Fibroblast of lung (primary cell): ENCODE results near the gene FCAR. TPM values are rescaled to one million over a fixed set of nuclear protein-coding genes. Genes with fewer than 3 reads are reported as not detected.
"Not testable (repeated sequence)": the region's sequence is repeated elsewhere in the genome, so short reads cannot be mapped to it uniquely, and the experiment has no call there.

Experiments used
- DNase-seq, 2 donors: peaks; one replicate each; pipeline versions ENCODE4 v3.0.0 to v3.0.0-alpha.2; 2010; ENCODE audit warnings: low read depth in 2 of 2
- H2AFZ ChIP-seq: 2 replicates; pipeline ENCODE4 v1.5.1; 2012; ENCODE audit warnings: low read length, control low read depth, inconsistent platforms
- H3K27ac ChIP-seq: 2 replicates; pipeline ENCODE4 v1.5.1; 2011; ENCODE audit warnings: low read length, control low read depth; ENCODE audit not compliant: insufficient read depth
- H3K27me3 ChIP-seq: 2 replicates; pipeline ENCODE4 v1.5.1; 2011; ENCODE audit warnings: mild to moderate bottlenecking, low read length; ENCODE audit not compliant: control insufficient read depth, insufficient read depth
- H3K36me3 ChIP-seq: 2 replicates; pipeline ENCODE4 v1.5.1; 2011; ENCODE audit warnings: low read length; ENCODE audit not compliant: control insufficient read depth, insufficient read depth
- H3K4me1 ChIP-seq: 2 replicates; pipeline ENCODE4 v1.5.1; 2011; ENCODE audit warnings: low read length; ENCODE audit not compliant: control insufficient read depth, insufficient read depth; ENCODE audit errors: extremely low read depth
- H3K4me2 ChIP-seq: 2 replicates; pipeline ENCODE4 v1.5.1; 2011; ENCODE audit warnings: low read length, control low read depth; ENCODE audit not compliant: insufficient read depth; ENCODE audit errors: extremely low read depth
- H3K4me3 ChIP-seq, 4 experiments: fragments of 200-600 bp in 1 of 4; sonication (generic) in 1 of 4; replicated peaks in 1 of 4; 2 replicates each; pipeline ENCODE4 v1.5.1; 2011 to 2016; ENCODE audit warnings: low read length in 4 of 4, low read depth in 3 of 4, mild to moderate bottlenecking in 3 of 4, control low read depth in 2 of 4, inconsistent platforms in 1 of 4, mixed read lengths in 1 of 4; ENCODE audit not compliant: insufficient read depth in 1 of 4; ENCODE audit errors: control extremely low read depth in 1 of 4
- H3K79me2 ChIP-seq: 2 replicates; pipeline ENCODE4 v1.5.1; 2012; ENCODE audit warnings: mild to moderate bottlenecking, low read length, inconsistent platforms; ENCODE audit not compliant: control insufficient read depth, insufficient read depth
- H3K9ac ChIP-seq: 2 replicates; pipeline ENCODE4 v1.5.1; 2011; ENCODE audit warnings: mild to moderate bottlenecking, low read length, control low read depth; ENCODE audit not compliant: insufficient read depth
- H3K9me3 ChIP-seq: 2 replicates; pipeline ENCODE4 v1.5.1; 2012; ENCODE audit warnings: low read depth, low read length; ENCODE audit not compliant: control insufficient read depth, insufficient read depth
- H4K20me1 ChIP-seq: 2 replicates; pipeline ENCODE4 v1.5.1; 2011; ENCODE audit warnings: low read length; ENCODE audit not compliant: control insufficient read depth, insufficient read depth; ENCODE audit errors: extremely low read depth
- CTCF ChIP-seq, 2 donors: IDR thresholded peaks in 1 of 2; conservative IDR thresholded peaks in 1 of 2; 1 replicate in 1 of 2; 2 replicates in 1 of 2; pipeline ENCODE4 v1.5.1; 2011 to 2012; ENCODE audit warnings: low read length in 2 of 2, control low read depth in 1 of 2, inconsistent platforms in 1 of 2, low read depth in 1 of 2, mild to moderate bottlenecking in 1 of 2
- EZH2 ChIP-seq: IDR thresholded peaks from 2 replicates; pipeline ENCODE4 v1.5.1; 2012; ENCODE audit warnings: low read length, control low read depth, mild to moderate bottlenecking; ENCODE audit errors: missing control alignments
- polyA minus RNA-seq: library from RNA; depleted of rRNA, polyadenylated mRNA; stranded (reverse); fragments of >200 nt; gene quantifications from 2 replicates; pipeline ENCODE4 v1.2.3, GENCODE V29; 2011; ENCODE audit warnings: low replicate concordance
- polyA plus RNA-seq, 2 donors: library from polyadenylated mRNA; depleted of rRNA in 1 of 2; stranded (reverse) in 1 of 2; unstranded in 1 of 2; fragments of >200 nt; gene quantifications; 2 replicates each; pipeline ENCODE4 v1.2.1, GENCODE V29; 2011 to 2012; ENCODE audit warnings: missing spikeins in 1 of 2
- total RNA-seq: library from RNA; depleted of rRNA; stranded (reverse); fragments of >200 nt; gene quantifications from 2 replicates; pipeline ENCODE4 v1.2.1, GENCODE V29; 2014

The FCAR gene
- not detected in 2 replicates for total RNA-seq
- not detected in 2 replicates for polyA plus RNA-seq
- polyA plus RNA-seq (2012), result not detected in 2 replicates
- not detected in 2 replicates for polyA minus RNA-seq

- Histone ChIP-seq H3K9me3 (no peaks in the 10 kb centered on the region), H3K4me1 (no peaks in the 10 kb centered on the region), H3K27ac (no peak within 1 kb of the TSS), H3K27me3 (no peaks in the 10 kb centered on the region), H3K79me2 (no peaks in the 10 kb centered on the region), H4K20me1 (no peaks in the 10 kb centered on the region), H3K9ac (no peak within 1 kb of the TSS), H3K4me3 (no peak within 1 kb of the TSS), H3K36me3 (no peaks in the 10 kb centered on the region), H3K4me2 (no peak within 1 kb of the TSS), H2AFZ (no peak within 1 kb of the TSS)
- TF ChIP-seq EZH2 (no peak), CTCF (conservative IDR thresholded peaks at IDR 0.05 in 1 of 2, IDR thresholded peaks at IDR 0.05 in 1 of 2; ENCODE audit: low read depth in 1 of 2, low read length in 2 of 2) (no peak)
- DNase-seq, result no peak
These were observed at the start of gene FCAR for GRCh38 chr19:54873990-54874389. FCAR (plus strand) TSS chr19:54874235; CDS start chr19:54874290, 55 bp downstream.

- not testable (repeated sequence) for H3K4me3 ChIP-seq, H3K79me2 ChIP-seq, H3K36me3 ChIP-seq, H4K20me1 ChIP-seq, DNase-seq, H3K27me3 ChIP-seq, H3K9ac ChIP-seq, H3K4me2 ChIP-seq, H3K9me3 ChIP-seq, H2AFZ ChIP-seq, H3K4me1 ChIP-seq, H3K27ac ChIP-seq
These were observed 49.6 kb upstream of the FCAR start for GRCh38 chr19:54824416-54824815.

- H3K4me1 ChIP-seq, H4K20me1 ChIP-seq, H3K9me3 ChIP-seq, H3K79me2 ChIP-seq, H3K4me3 ChIP-seq, H3K4me2 ChIP-seq, H3K27ac ChIP-seq, H3K9ac ChIP-seq, H3K36me3 ChIP-seq, H2AFZ ChIP-seq, H3K27me3 ChIP-seq, DNase-seq: not testable (repeated sequence)
These were observed 48.7 kb upstream of the FCAR start for GRCh38 chr19:54825326-54825725.

GRCh38 chr19:54828064-54828463, 46.0 kb upstream of the FCAR start:
- not testable (repeated sequence) for H3K36me3 ChIP-seq, H3K79me2 ChIP-seq, H3K4me2 ChIP-seq, H3K9ac ChIP-seq, H3K9me3 ChIP-seq, H2AFZ ChIP-seq, H3K27ac ChIP-seq, H3K27me3 ChIP-seq, H3K4me3 ChIP-seq, H3K4me1 ChIP-seq, DNase-seq, H4K20me1 ChIP-seq

GRCh38 chr19:54832496-54832895, 41.5 kb upstream of the FCAR start, which contains the start of gene KIR2DS4:
KIR2DS4 (plus strand) TSS chr19:54832676.
- H3K79me2 ChIP-seq, H3K9me3 ChIP-seq, H3K4me1 ChIP-seq, DNase-seq, H3K27ac ChIP-seq, H3K27me3 ChIP-seq, H3K36me3 ChIP-seq, H3K9ac ChIP-seq, H4K20me1 ChIP-seq, H2AFZ ChIP-seq, H3K4me3 ChIP-seq, H3K4me2 ChIP-seq: not testable (repeated sequence)

- H3K4me3 ChIP-seq, DNase-seq: not testable (repeated sequence)
These were observed 38.9 kb upstream of the FCAR start for GRCh38 chr19:54835126-54835525.

More at GRCh38 chr19:54835126-54835525, 38.9 kb upstream of the FCAR start:
- H3K9me3 ChIP-seq, H3K4me2 ChIP-seq, H3K9ac ChIP-seq, H3K27me3 ChIP-seq, H2AFZ ChIP-seq, H3K79me2 ChIP-seq, H3K27ac ChIP-seq, H3K4me1 ChIP-seq, H4K20me1 ChIP-seq, H3K36me3 ChIP-seq: not testable (repeated sequence)
